Neuronal stem cell (in vitro differentiated cells): Measurements from ENCODE around the gene ATG4D.
"Not testable (repeated sequence)": the region's sequence is repeated elsewhere in the genome, so short reads cannot be mapped to it uniquely, and the experiment has no call there.

ENCODE experiments used
- DNase-seq: peaks from one replicate; pipeline ENCODE4 v3.0.0-alpha.2; 2013; ENCODE audit warnings: low spot score
- H2AFZ ChIP-seq: one replicate; pipeline ENCODE4 v1.6.1; 2013; ENCODE audit warnings: mild to moderate bottlenecking, low read length, inconsistent platforms
- H2AK5ac ChIP-seq: 2 replicates; pipeline ENCODE4 v1.6.1; 2013; ENCODE audit warnings: low read depth, mild to moderate bottlenecking, inconsistent platforms, low read length, moderate library complexity, mixed read lengths
- H2BK120ac ChIP-seq: 2 replicates; pipeline ENCODE4 v1.6.1; 2013; ENCODE audit warnings: low read depth, mild to moderate bottlenecking, inconsistent platforms, low read length, moderate library complexity, mixed read lengths
- H2BK12ac ChIP-seq: one replicate; pipeline ENCODE4 v1.6.1; 2013; ENCODE audit warnings: low read length, inconsistent platforms
- H2BK15ac ChIP-seq: 2 replicates; pipeline ENCODE4 v1.6.1; 2013; ENCODE audit warnings: mild to moderate bottlenecking, low read length, inconsistent platforms, mixed read lengths
- H2BK5ac ChIP-seq: one replicate; pipeline ENCODE4 v1.6.1; 2013; ENCODE audit warnings: inconsistent platforms, mild to moderate bottlenecking, low read length, moderate library complexity
- H3K14ac ChIP-seq: one replicate; pipeline ENCODE4 v1.6.1; 2013; ENCODE audit warnings: low read length, inconsistent platforms
- H3K18ac ChIP-seq: 2 replicates; pipeline ENCODE4 v1.6.1; 2013; ENCODE audit warnings: low read length, inconsistent platforms
- H3K23ac ChIP-seq: 2 replicates; pipeline ENCODE4 v1.6.1; 2013; ENCODE audit warnings: low read depth, mild to moderate bottlenecking, mixed read lengths, low read length, inconsistent platforms; ENCODE audit not compliant: poor library complexity
- H3K27ac ChIP-seq: replicated peaks from 3 replicates; pipeline ENCODE4 v1.5.1; 2013; ENCODE audit warnings: low read length, inconsistent platforms
- H3K27me3 ChIP-seq, 3 experiments: 2 replicates each; pipeline ENCODE4 v1.6.1; 2013; ENCODE audit warnings: low read length in 3 of 3, mild to moderate bottlenecking in 2 of 3, inconsistent platforms in 1 of 3, low read depth in 1 of 3, mixed read lengths in 1 of 3, moderate library complexity in 1 of 3; ENCODE audit not compliant: control insufficient read depth in 3 of 3, insufficient read depth in 3 of 3
- H3K36me3 ChIP-seq, 2 donors: replicated peaks in 1 of 2; 2 replicates each; pipeline ENCODE4 v1.6.1; 2013; ENCODE audit warnings: low read length in 2 of 2; ENCODE audit not compliant: control insufficient read depth in 2 of 2, insufficient read depth in 2 of 2
- H3K4ac ChIP-seq: 2 replicates; pipeline ENCODE4 v1.6.1; 2013; ENCODE audit warnings: inconsistent platforms, mild to moderate bottlenecking, low read length, moderate library complexity
- H3K4me1 ChIP-seq, 2 donors: 1 replicate in 1 of 2; 2 replicates in 1 of 2; pipeline ENCODE4 v1.6.1; 2013; ENCODE audit warnings: low read length in 2 of 2, low read depth in 1 of 2; ENCODE audit not compliant: control insufficient read depth in 2 of 2, insufficient read depth in 1 of 2
- H3K4me2 ChIP-seq: one replicate; pipeline ENCODE4 v1.6.1; 2013; ENCODE audit warnings: mild to moderate bottlenecking, low read length, inconsistent platforms; ENCODE audit not compliant: insufficient read depth, poor library complexity, severe bottlenecking
- H3K4me3 ChIP-seq, 2 donors: 2 replicates each; pipeline ENCODE4 v1.5.1; 2013; ENCODE audit warnings: low read length in 2 of 2, mild to moderate bottlenecking in 2 of 2, inconsistent platforms in 1 of 2, moderate library complexity in 1 of 2
- H3K79me1 ChIP-seq: one replicate; pipeline ENCODE4 v1.6.1; 2013; ENCODE audit warnings: low read depth, mild to moderate bottlenecking, inconsistent platforms, low read length, moderate library complexity
- H3K9ac ChIP-seq: one replicate; pipeline ENCODE4 v1.6.1; 2013; ENCODE audit warnings: mild to moderate bottlenecking, low read depth, low read length, inconsistent platforms; ENCODE audit not compliant: poor library complexity
- H3K9me3 ChIP-seq, 2 donors: replicated peaks in 1 of 2; 2 replicates each; pipeline versions ENCODE3 to v1.6.1; 2013; ENCODE audit warnings: low read length in 2 of 2, mild to moderate bottlenecking in 2 of 2, inconsistent platforms in 1 of 2, low read depth in 1 of 2, mixed read lengths in 1 of 2, moderate library complexity in 1 of 2; ENCODE audit not compliant: control insufficient read depth in 2 of 2, insufficient read depth in 1 of 2
- H4K8ac ChIP-seq: one replicate; pipeline ENCODE4 v1.6.1; 2013; ENCODE audit warnings: low read depth, mild to moderate bottlenecking, inconsistent platforms, low read length, moderate library complexity
- H4K91ac ChIP-seq: one replicate; pipeline ENCODE4 v1.6.1; 2013; ENCODE audit warnings: low read length, low read depth, mild to moderate bottlenecking, inconsistent platforms; ENCODE audit not compliant: poor library complexity
- WGBS, 2 donors: extraction: QIAGEN DNeasy Blood & Tissue Kit; methylation state at CpG; one replicate each; pipeline ENCODE4 v1.1.7; 2013; ENCODE audit warnings: missing lambda C conversion rate in 2 of 2, mixed read lengths in 1 of 2; ENCODE audit not compliant: insufficient read length in 2 of 2, insufficient replicate concordance in 1 of 2; ENCODE audit errors: extremely low coverage in 2 of 2; 5-methylcytosine and 5-hydroxymethylcytosine counted together

ATG4D gene

GRCh38 chr19:10548746-10549276 is 5.1 kb downstream of the ATG4D start:
- no peak overlapping the region for H3K4ac ChIP-seq
- peaks cover 10% of the 10 kb centered on the region for H3K79me1 ChIP-seq
- H3K27ac ChIP-seq, result no peak overlapping the region
- H2AFZ ChIP-seq, result no peak overlapping the region
- peak overlapping the region in 1 of 2 donors; percentile 60 for H3K4me3 ChIP-seq
- H3K23ac ChIP-seq, result no peak overlapping the region
- H3K4me1 ChIP-seq, result peaks cover 4 to 7% of the 10 kb centered on the region in 2 donors
- H3K9ac ChIP-seq, result no peak overlapping the region
- peak overlapping the region; percentile 53 for H2BK5ac ChIP-seq
- no peak overlapping the region for H3K4me2 ChIP-seq
- H3K27me3 ChIP-seq, result no peaks in the 10 kb centered on the region
- H4K8ac ChIP-seq, result no peak overlapping the region
- peaks cover 37 to 61% of the 10 kb centered on the region in 2 donors for H3K36me3 ChIP-seq
- no peak overlapping the region for H3K14ac ChIP-seq
- H3K18ac ChIP-seq, result peak overlapping the region; percentile 57
- H3K9me3 ChIP-seq, result no peaks in the 10 kb centered on the region
- no peak overlapping the region for H2BK120ac ChIP-seq
- no peak overlapping the region for H2AK5ac ChIP-seq
- no peak overlapping the region for H2BK15ac ChIP-seq
- H2BK12ac ChIP-seq, result no peak overlapping the region
- WGBS, 2 donors, result no CpG with 5 or more reads among the region's 18 CpGs
- DNase-seq, result no peak
- H4K91ac ChIP-seq, result no peak overlapping the region

- Histone ChIP-seq H4K91ac (no peak overlapping the region), H3K4me2 (no peak overlapping the region), H2BK15ac (no peak overlapping the region), H3K79me1 (peaks cover 5% of the 10 kb centered on the region), H3K9ac (no peak overlapping the region), H3K18ac (no peak overlapping the region), H2AK5ac (no peak overlapping the region), H3K9me3 (no peaks in the 10 kb centered on the region), H4K8ac (no peak overlapping the region), H3K14ac (no peak overlapping the region), H2BK12ac (no peak overlapping the region), H3K4me3 (no peak overlapping the region), H2BK5ac (no peak overlapping the region), H2BK120ac (no peak overlapping the region), H3K27me3 (no peaks in the 10 kb centered on the region), H3K27ac (no peak overlapping the region), H3K4me1 (peaks cover 0 to 4% of the 10 kb centered on the region in 2 donors), H3K36me3 (peaks cover 42 to 70% of the 10 kb centered on the region in 2 donors), H3K4ac (no peak overlapping the region), H3K23ac (no peak overlapping the region), H2AFZ (no peak overlapping the region)
- no peak for DNase-seq
- WGBS, 2 donors, result no CpG with 5 or more reads among the region's 7 CpGs
Observed at GRCh38 chr19:10549733-10550132, 6.0 kb downstream of the ATG4D start.

- Histone ChIP-seq H3K14ac (no peak overlapping the region), H3K23ac (no peak overlapping the region), H3K36me3 (peaks cover 48 to 73% of the 10 kb centered on the region in 2 donors), H3K9me3 (no peaks in the 10 kb centered on the region), H3K27me3 (no peaks in the 10 kb centered on the region), H3K4me2 (no peak overlapping the region), H3K27ac (no peak overlapping the region), H2BK15ac (no peak overlapping the region), H3K4ac (no peak overlapping the region), H2BK5ac (no peak overlapping the region), H3K79me1 (peaks cover 2% of the 10 kb centered on the region), H3K4me1 (no peaks in the 10 kb centered on the region), H3K4me3 (no peak overlapping the region), H2BK12ac (no peak overlapping the region), H4K91ac (no peak overlapping the region), H2AFZ (no peak overlapping the region), H3K9ac (no peak overlapping the region), H4K8ac (no peak overlapping the region), H3K18ac (no peak overlapping the region), H2BK120ac (no peak overlapping the region), H2AK5ac (no peak overlapping the region)
- WGBS, 2 donors, result no CpG with 5 or more reads among the region's 6 CpGs
- no peak for DNase-seq
Observed at GRCh38 chr19:10550336-10550735, 6.6 kb downstream of the ATG4D start.

- H3K9ac ChIP-seq, H2AFZ ChIP-seq, H3K27ac ChIP-seq, H2AK5ac ChIP-seq, H3K79me1 ChIP-seq, H2BK5ac ChIP-seq, H2BK120ac ChIP-seq, DNase-seq, H4K91ac ChIP-seq, H3K9me3 ChIP-seq, H3K14ac ChIP-seq, H3K4me1 ChIP-seq, H4K8ac ChIP-seq, H2BK12ac ChIP-seq, H3K4me2 ChIP-seq, H3K4ac ChIP-seq, H3K27me3 ChIP-seq, H3K18ac ChIP-seq, H2BK15ac ChIP-seq, H3K23ac ChIP-seq, H3K4me3 ChIP-seq: not testable (repeated sequence)
- whole genome bisulfite sequencing, 2 donors, result no CpG with 5 or more reads among the region's 9 CpGs
- H3K36me3 ChIP-seq, result peaks cover 55 to 79% of the 10 kb centered on the region in 2 donors
Observed at GRCh38 chr19:10551006-10551405, 7.3 kb downstream of the ATG4D start.
